Stimulated activated CD4-positive, alpha-beta T cell treated with anti-CD3 and anti-CD28 coated beads, Interleukin-15, amount 100 ng/mL, for 24 hours (primary cell): Measurements from ENCODE around the gene SUMO3.
"Not testable (repeated sequence)": the region's sequence is repeated elsewhere in the genome, so short reads cannot be mapped to it uniquely, and the experiment has no call there.

ENCODE experiments used
- DNase-seq: peaks from one replicate; pipeline ENCODE4 v3.0.0-alpha.2; 2020

The SUMO3 gene

GRCh38 chr21:44846485-44847260 lies 28.8 kb upstream of the SUMO3 start:
- DNase-seq = peak; percentile 66

- DNase-seq = no peak
Observed at GRCh38 chr21:44846224-44846484, 28.3 kb upstream of the SUMO3 start.

GRCh38 chr21:44845418-44846223 lies 27.8 kb upstream of the SUMO3 start:
- DNase-seq = peak; percentile 86

GRCh38 chr21:44844256-44844655 lies 26.4 kb upstream of the SUMO3 start:
- no peak for DNase-seq

GRCh38 chr21:44842721-44843445 lies 25.0 kb upstream of the SUMO3 start:
- DNase-seq = no peak

GRCh38 chr21:44842087-44842486 lies 24.2 kb upstream of the SUMO3 start:
- DNase-seq = no peak

- DNase-seq = no peak
Observed at GRCh38 chr21:44840771-44841170, 22.9 kb upstream of the SUMO3 start.

- no peak for DNase-seq
Observed at GRCh38 chr21:44838951-44839350, 21.1 kb upstream of the SUMO3 start.

- no peak for DNase-seq
Observed at GRCh38 chr21:44838039-44838895, 20.4 kb upstream of the SUMO3 start.

GRCh38 chr21:44837537-44837936 lies 19.7 kb upstream of the SUMO3 start:
- no peak for DNase-seq

- no peak for DNase-seq
Observed at GRCh38 chr21:44836666-44837471, 19.0 kb upstream of the SUMO3 start.

- no peak for DNase-seq
Observed at GRCh38 chr21:44836349-44836665, 18.4 kb upstream of the SUMO3 start.

GRCh38 chr21:44835647-44835973 lies 17.7 kb upstream of the SUMO3 start:
- no peak for DNase-seq

- no peak for DNase-seq
Observed at GRCh38 chr21:44834951-44835646, 17.2 kb upstream of the SUMO3 start.

GRCh38 chr21:44834231-44834950 lies 16.5 kb upstream of the SUMO3 start:
- no peak for DNase-seq

GRCh38 chr21:44833663-44834062 lies 15.8 kb upstream of the SUMO3 start:
- DNase-seq = no peak

GRCh38 chr21:44832516-44833255 lies 14.8 kb upstream of the SUMO3 start:
- not testable (repeated sequence) for DNase-seq

GRCh38 chr21:44831227-44831860 lies 13.5 kb upstream of the SUMO3 start:
- DNase-seq = no peak

- DNase-seq = no peak
Observed at GRCh38 chr21:44829507-44830092, 11.7 kb upstream of the SUMO3 start.
